Smooth muscle cell (in vitro differentiated cells): ENCODE measurements around the gene IL3. TPM values are rescaled to one million over a fixed set of nuclear protein-coding genes. Genes with fewer than 3 reads are reported as not detected.

Experiments used
- DNase-seq: peaks from one replicate; lab custom pipeline; 2025; ENCODE audit not compliant: unreplicated experiment; lab: John Stamatoyannopoulos, UW
- H2AFZ ChIP-seq: fragments of 200-600 bp; sonication (generic); 2 replicates; pipeline ENCODE4 v1.6.0; 2016; ENCODE audit warnings: antibody characterized with exemption, low read depth, mild to moderate bottlenecking
- H3F3A ChIP-seq: fragments of 200-600 bp; sonication (generic); 2 replicates; pipeline ENCODE4 v1.6.0; 2017; ENCODE audit warnings: antibody characterized with exemption, low read depth
- H3K27ac ChIP-seq: fragments of 200-600 bp; sonication (generic); 2 replicates; pipeline ENCODE4 v1.5.1; 2016; ENCODE audit warnings: low read depth, mild to moderate bottlenecking
- H3K27me3 ChIP-seq: fragments of 200-600 bp; sonication (generic); 2 replicates; pipeline ENCODE4 v1.6.1; 2016; ENCODE audit warnings: low read depth, mild to moderate bottlenecking
- H3K36me3 ChIP-seq: fragments of 200-600 bp; sonication (generic); 2 replicates; pipeline ENCODE4 v1.5.1; 2016; ENCODE audit warnings: low read depth
- H3K4me1 ChIP-seq: fragments of 200-600 bp; sonication (generic); 2 replicates; pipeline ENCODE4 v1.5.1; 2016; ENCODE audit warnings: low read depth
- H3K4me2 ChIP-seq: fragments of 200-600 bp; sonication (generic); 2 replicates; pipeline ENCODE4 v1.6.0; 2016; ENCODE audit warnings: mild to moderate bottlenecking
- H3K4me3 ChIP-seq: fragments of 200-600 bp; sonication (generic); 2 replicates; pipeline ENCODE4 v1.5.1; 2016; ENCODE audit warnings: mild to moderate bottlenecking
- H3K79me2 ChIP-seq: fragments of 200-600 bp; sonication (generic); 2 replicates; pipeline ENCODE4 v1.6.0; 2016; ENCODE audit warnings: low read depth, mild to moderate bottlenecking
- H3K9ac ChIP-seq: fragments of 200-600 bp; sonication (generic); 2 replicates; pipeline ENCODE4 v1.6.0; 2016; ENCODE audit warnings: low read depth
- H3K9me3 ChIP-seq: fragments of 200-600 bp; sonication (generic); replicated peaks from 2 replicates; pipeline ENCODE4 v1.5.1; 2016; ENCODE audit warnings: low read depth
- H4K20me1 ChIP-seq: fragments of 200-600 bp; sonication (generic); 2 replicates; pipeline ENCODE4 v1.6.0; 2016; ENCODE audit warnings: low read depth
- WGBS: methylation state at CpG from one replicate; pipeline ENCODE4 v1.1.7; 2016; ENCODE audit warnings: low lambda C conversion rate; 5-methylcytosine and 5-hydroxymethylcytosine counted together
- polyA plus RNA-seq: library from polyadenylated mRNA; unstranded; fragments of >200 nt; fragmentation: Nextera tagmentation; extraction: Ambion mirVana; gene quantifications from 2 replicates; pipeline ENCODE4 v1.2.1, GENCODE V29; 2016
- total RNA-seq: library from RNA; depleted of rRNA; stranded (reverse); fragments of >200 nt; gene quantifications from 2 replicates; pipeline ENCODE4 v1.2.3, GENCODE V29; 2014
- TF ChIP-seq, protein P1 (sequence below): fragments of 200-600 bp; sonication (generic); IDR thresholded peaks from 2 replicates; pipeline ENCODE4 v1.5.1; 2017; ENCODE audit warnings: borderline replicate concordance, mild to moderate bottlenecking, antibody characterized with exemption; ENCODE audit not compliant: insufficient read depth, poor library complexity, severe bottlenecking

IL3 gene
- total and polyA plus RNA-seq, 2 experiments from 2014 or later, result not detected

DNA sequence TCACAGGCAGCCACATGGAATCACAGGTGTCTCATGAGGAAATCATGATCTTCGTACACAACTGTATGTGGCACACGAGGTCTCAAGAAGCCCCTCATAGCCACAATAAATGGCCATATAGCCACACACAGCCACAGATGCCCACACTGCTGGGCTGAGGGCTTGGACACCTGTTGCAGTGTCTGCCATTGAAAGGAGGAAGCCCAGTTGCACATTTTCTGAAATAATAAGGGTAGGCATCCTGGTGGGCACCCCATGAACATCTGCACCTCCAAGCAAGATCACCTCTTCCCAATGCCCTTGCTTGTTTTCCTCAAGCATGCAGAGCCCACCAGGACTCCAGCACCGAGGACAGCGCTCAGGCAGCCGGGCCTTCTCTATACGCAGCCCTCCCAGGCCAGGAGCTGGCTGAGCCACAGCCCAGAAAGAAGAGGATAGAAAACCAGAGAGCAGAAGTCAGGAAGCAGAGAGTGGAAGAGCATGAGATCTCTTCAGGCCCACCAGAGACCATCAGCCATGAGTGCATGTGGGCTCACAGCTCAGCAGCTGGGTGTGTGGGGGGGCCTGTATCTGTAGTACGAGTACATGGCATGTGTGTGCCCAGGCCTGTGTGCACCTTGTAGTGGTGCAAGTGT lies 48.0 kb upstream of the IL3 start:
- Histone ChIP-seq H3K4me2 (no peak overlapping the region), H4K20me1 (no peaks in the 10 kb centered on the region), H3K27ac (no peak overlapping the region), H2AFZ (no peak overlapping the region), H3K9me3 (no peaks in the 10 kb centered on the region), H3K4me1 (no peaks in the 10 kb centered on the region), H3K79me2 (no peaks in the 10 kb centered on the region), H3K27me3 (peaks cover 53% of the 10 kb centered on the region), H3K36me3 (no peaks in the 10 kb centered on the region), H3K4me3 (no peak overlapping the region), H3K9ac (no peak overlapping the region), H3F3A (no peaks in the 10 kb centered on the region)
- peak; percentile 50 for DNase-seq
- 30% methylated on average over 7 of the region's 7 CpGs for WGBS
- TF ChIP-seq, protein P1, sequence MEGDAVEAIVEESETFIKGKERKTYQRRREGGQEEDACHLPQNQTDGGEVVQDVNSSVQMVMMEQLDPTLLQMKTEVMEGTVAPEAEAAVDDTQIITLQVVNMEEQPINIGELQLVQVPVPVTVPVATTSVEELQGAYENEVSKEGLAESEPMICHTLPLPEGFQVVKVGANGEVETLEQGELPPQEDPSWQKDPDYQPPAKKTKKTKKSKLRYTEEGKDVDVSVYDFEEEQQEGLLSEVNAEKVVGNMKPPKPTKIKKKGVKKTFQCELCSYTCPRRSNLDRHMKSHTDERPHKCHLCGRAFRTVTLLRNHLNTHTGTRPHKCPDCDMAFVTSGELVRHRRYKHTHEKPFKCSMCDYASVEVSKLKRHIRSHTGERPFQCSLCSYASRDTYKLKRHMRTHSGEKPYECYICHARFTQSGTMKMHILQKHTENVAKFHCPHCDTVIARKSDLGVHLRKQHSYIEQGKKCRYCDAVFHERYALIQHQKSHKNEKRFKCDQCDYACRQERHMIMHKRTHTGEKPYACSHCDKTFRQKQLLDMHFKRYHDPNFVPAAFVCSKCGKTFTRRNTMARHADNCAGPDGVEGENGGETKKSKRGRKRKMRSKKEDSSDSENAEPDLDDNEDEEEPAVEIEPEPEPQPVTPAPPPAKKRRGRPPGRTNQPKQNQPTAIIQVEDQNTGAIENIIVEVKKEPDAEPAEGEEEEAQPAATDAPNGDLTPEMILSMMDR, result no peak

DNA sequence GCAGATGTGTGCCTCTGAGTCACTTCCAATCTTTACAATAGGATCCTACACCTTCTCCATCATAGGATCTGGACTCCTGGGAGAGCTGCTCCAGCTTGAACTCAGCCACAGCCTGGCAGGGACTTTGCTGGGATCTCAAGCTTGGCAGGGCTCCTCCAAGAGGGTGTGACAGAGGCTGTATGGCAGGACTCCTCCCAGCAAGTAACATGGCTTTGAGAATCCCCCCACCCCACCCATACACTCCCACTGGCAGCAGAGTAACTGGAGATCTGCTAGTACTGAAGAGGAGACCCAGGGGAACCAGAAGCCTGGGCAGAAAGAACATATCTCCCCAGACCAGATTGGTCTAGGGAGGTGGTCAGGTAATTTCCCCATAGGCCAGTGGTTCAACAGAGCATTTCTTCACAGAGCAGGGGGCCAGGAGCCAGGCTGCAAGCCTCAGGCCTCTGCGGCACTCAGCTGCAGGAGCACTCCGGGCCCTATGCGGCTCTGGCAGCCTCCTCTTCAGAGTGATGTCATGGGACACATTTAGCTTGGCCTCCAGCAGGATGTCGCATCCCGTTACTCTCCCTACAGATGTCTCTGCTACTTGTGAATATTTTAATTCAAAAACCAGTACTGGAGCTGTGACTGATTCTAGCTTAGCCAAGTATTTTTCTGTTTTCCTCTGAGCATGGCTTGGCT lies 47.3 kb upstream of the IL3 start:
- no peak for DNase-seq
- TF ChIP-seq, protein P1, result no peak
- WGBS, result 87% methylated on average over 5 of the region's 5 CpGs

DNA sequence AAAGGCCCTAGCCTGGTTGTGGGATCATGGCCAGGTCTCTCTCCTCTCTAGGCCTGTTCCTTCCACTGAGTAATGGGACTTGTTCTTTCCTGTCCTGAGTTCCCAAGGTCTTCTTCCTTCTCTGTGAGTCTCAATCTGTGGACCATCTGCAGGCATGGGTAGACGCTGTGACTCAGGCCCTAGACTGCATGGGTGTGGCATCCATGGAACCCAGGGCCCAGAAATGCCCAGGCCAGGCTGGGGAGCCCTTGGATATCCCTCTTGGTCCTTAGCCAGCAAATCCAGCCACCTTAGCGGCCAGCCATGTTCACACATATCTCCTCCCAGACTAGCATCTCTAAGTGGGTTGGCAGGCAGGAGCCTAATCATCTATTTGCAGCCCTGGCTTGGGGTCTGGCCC lies 46.7 kb upstream of the IL3 start:
- H3K27me3 ChIP-seq, result peaks cover 60% of the 10 kb centered on the region
- DNase-seq, result no peak
- WGBS, result 76% methylated on average over 2 of the region's 2 CpGs

More for the DNA sequence above, 47.3 kb upstream of the IL3 start:
- Histone ChIP-seq H3K27ac (no peak overlapping the region), H3K9ac (no peak overlapping the region), H2AFZ (no peak overlapping the region), H3F3A (no peaks in the 10 kb centered on the region), H3K4me1 (no peaks in the 10 kb centered on the region), H3K4me3 (no peak overlapping the region), H3K9me3 (no peaks in the 10 kb centered on the region), H3K4me2 (no peak overlapping the region), H3K36me3 (no peaks in the 10 kb centered on the region), H4K20me1 (no peaks in the 10 kb centered on the region), H3K27me3 (peaks cover 59% of the 10 kb centered on the region), H3K79me2 (no peaks in the 10 kb centered on the region)

More for the DNA sequence above, 46.7 kb upstream of the IL3 start:
- no peak overlapping the region for H3K9ac ChIP-seq
- H4K20me1 ChIP-seq, result no peaks in the 10 kb centered on the region
- TF ChIP-seq, protein P1, result no peak
- no peaks in the 10 kb centered on the region for H3K4me1 ChIP-seq
- H3F3A ChIP-seq, result no peaks in the 10 kb centered on the region
- no peak overlapping the region for H3K27ac ChIP-seq
- no peaks in the 10 kb centered on the region for H3K36me3 ChIP-seq
- H3K4me3 ChIP-seq, result no peak overlapping the region
- no peak overlapping the region for H3K4me2 ChIP-seq
- H2AFZ ChIP-seq, result no peak overlapping the region
- H3K9me3 ChIP-seq, result no peaks in the 10 kb centered on the region
- H3K79me2 ChIP-seq, result no peaks in the 10 kb centered on the region
